Measurements from ENCODE around the gene MYO1E.

MYO1E gene

GRCh38 chr15:59153466-59153865 is 219.2 kb downstream of the MYO1E start:
- peaks cover 30% of the 10 kb centered on the region for H3K4me1 Mint-ChIP-seq
- no peak overlapping the region for H3K4me3 Mint-ChIP-seq
- TF ChIP-seq, protein P1, sequence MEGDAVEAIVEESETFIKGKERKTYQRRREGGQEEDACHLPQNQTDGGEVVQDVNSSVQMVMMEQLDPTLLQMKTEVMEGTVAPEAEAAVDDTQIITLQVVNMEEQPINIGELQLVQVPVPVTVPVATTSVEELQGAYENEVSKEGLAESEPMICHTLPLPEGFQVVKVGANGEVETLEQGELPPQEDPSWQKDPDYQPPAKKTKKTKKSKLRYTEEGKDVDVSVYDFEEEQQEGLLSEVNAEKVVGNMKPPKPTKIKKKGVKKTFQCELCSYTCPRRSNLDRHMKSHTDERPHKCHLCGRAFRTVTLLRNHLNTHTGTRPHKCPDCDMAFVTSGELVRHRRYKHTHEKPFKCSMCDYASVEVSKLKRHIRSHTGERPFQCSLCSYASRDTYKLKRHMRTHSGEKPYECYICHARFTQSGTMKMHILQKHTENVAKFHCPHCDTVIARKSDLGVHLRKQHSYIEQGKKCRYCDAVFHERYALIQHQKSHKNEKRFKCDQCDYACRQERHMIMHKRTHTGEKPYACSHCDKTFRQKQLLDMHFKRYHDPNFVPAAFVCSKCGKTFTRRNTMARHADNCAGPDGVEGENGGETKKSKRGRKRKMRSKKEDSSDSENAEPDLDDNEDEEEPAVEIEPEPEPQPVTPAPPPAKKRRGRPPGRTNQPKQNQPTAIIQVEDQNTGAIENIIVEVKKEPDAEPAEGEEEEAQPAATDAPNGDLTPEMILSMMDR (IDR thresholded peaks at IDR 0.05; ENCODE audit: unreplicated experiment in 3 of 3): no peak
- peaks cover 68% of the 10 kb centered on the region for H3K36me3 Mint-ChIP-seq (ENCODE audit: low read depth)
- H3K27ac Mint-ChIP-seq: no peak overlapping the region
- no peaks in the 10 kb centered on the region for H3K27me3 Mint-ChIP-seq (ENCODE audit: low read depth)
- H3K9me3 Mint-ChIP-seq: no peaks in the 10 kb centered on the region

DNA sequence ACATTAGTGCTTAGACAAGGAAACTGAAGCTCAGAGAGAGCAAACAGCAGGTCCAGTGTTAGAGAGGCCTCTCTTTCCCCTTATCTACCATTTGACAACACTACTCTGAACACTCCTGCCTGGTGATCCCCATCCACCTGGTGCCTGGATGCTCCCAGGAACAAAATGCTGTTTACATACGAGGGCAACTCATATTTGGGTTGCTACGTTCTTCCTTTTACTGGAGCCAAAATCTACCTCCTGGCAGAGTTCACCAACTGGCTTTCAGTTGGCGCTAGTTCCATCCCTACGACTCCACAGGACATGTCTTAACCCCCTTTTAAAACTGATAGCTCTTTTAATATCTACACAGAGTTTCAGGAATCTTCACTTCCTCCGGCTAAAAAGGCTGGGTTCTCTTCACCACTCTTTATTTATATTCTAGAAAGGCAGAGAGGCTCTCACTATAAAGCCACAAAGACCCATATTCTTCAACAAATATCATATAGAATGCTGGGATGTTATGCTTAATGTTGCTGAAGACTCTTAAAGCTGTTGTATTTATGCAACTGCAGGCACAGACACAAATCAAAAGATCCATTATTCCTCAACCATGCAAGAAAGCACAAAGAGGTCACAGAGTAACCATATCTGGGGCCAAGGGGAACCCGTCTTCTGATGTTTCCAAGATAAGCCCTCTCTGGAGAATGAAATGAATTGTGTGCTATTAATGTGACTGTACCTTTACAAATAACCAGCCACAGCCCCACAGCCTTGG is 219.8 kb downstream of the MYO1E start:
- H3K27me3 Mint-ChIP-seq (ENCODE audit: low read depth): no peaks in the 10 kb centered on the region
- H3K36me3 Mint-ChIP-seq (ENCODE audit: low read depth): peaks cover 67% of the 10 kb centered on the region
- no peak overlapping the region for H3K27ac Mint-ChIP-seq
- no peak overlapping the region for H3K4me3 Mint-ChIP-seq
- TF ChIP-seq, protein P1 (IDR thresholded peaks at IDR 0.05; ENCODE audit: unreplicated experiment in 3 of 3): no peak
- H3K9me3 Mint-ChIP-seq: no peaks in the 10 kb centered on the region
- H3K4me1 Mint-ChIP-seq: peaks cover 30% of the 10 kb centered on the region

DNA sequence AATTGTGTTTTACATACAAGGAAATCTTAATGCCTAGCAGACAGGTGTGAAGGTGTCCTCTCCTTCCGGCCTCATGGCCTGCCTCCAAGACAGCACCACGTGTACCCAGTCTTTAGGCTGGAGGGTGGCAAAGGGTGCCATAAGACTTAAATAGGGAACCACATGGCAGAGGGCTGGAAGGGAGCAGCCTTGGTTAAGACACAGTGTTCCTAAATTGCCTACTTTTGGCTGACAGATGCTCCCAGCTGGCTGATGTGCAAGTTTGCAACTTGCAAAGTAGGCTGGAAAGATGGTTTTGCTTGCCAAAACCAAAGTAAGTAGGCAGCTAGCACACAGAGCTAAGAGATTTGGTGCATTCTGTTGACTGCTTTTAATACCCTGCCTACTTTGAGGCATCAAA is 222.5 kb downstream of the MYO1E start:
- TF ChIP-seq, protein P1 (IDR thresholded peaks at IDR 0.05; ENCODE audit: unreplicated experiment in 3 of 3): no peak
- H3K36me3 Mint-ChIP-seq (ENCODE audit: low read depth): peaks cover 66% of the 10 kb centered on the region
- H3K4me1 Mint-ChIP-seq: peaks cover 19% of the 10 kb centered on the region
- H3K27me3 Mint-ChIP-seq (ENCODE audit: low read depth): no peaks in the 10 kb centered on the region
- H3K9me3 Mint-ChIP-seq: no peaks in the 10 kb centered on the region
- no peak overlapping the region for H3K4me3 Mint-ChIP-seq
- no peak overlapping the region for H3K27ac Mint-ChIP-seq

- Mint-ChIP-seq H3K9me3 (no peaks in the 10 kb centered on the region), H3K27me3 (ENCODE audit: low read depth) (no peaks in the 10 kb centered on the region), H3K27ac (peak overlapping the region; percentile 68 to 91 (median 78)), H3K36me3 (ENCODE audit: low read depth) (peaks cover 52% of the 10 kb centered on the region), H3K4me1 (peaks cover 12% of the 10 kb centered on the region), H3K4me3 (no peak overlapping the region)
- TF ChIP-seq, protein P1 (IDR thresholded peaks at IDR 0.05; ENCODE audit: unreplicated experiment in 3 of 3): no peak
These were observed 224.4 kb downstream of the MYO1E start for GRCh38 chr15:59148153-59148833.

DNA sequence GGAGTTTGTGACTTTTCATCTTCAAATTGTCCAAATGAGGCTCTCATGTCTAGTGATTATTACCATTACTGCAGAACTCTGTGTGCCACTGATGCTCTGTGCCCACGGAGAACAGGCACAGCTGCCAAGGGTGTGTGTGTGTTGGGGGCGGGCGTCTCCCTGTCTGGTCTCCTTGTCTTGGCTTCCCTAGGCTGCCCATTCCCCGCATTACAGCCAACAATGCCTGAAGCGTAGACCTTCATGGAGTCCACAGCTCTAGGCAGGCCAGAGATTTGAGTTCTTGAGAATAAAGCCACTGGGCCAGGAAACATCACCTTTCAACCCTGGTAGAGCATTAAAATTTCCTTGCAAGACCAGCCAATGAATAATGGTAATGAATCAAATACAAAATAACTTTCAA is 225.0 kb downstream of the MYO1E start:
- TF ChIP-seq, protein P1 (IDR thresholded peaks at IDR 0.05; ENCODE audit: unreplicated experiment in 3 of 3): no peak
- peaks cover 49% of the 10 kb centered on the region for H3K36me3 Mint-ChIP-seq (ENCODE audit: low read depth)
- H3K4me3 Mint-ChIP-seq: no peak overlapping the region
- H3K27ac Mint-ChIP-seq: peak overlapping the region in 1 of 3 experiments; percentile 78
- no peaks in the 10 kb centered on the region for H3K9me3 Mint-ChIP-seq
- H3K27me3 Mint-ChIP-seq (ENCODE audit: low read depth): no peaks in the 10 kb centered on the region
- peaks cover 12% of the 10 kb centered on the region for H3K4me1 Mint-ChIP-seq

All from nephron (organoid).